Measurements from ENCODE around the gene GALNT1. TPM values are rescaled to one million over a fixed set of nuclear protein-coding genes. Genes with fewer than 3 reads are reported as not detected.

Gene GALNT1
- total RNA-seq, 1 experiment from 2014 or later: 105 TPM

- no peaks in the 10 kb centered on the region for H3K36me3 Mint-ChIP-seq (ENCODE audit: insufficient read depth, unreplicated experiment)
- no peaks in the 10 kb centered on the region for H3K9me3 Mint-ChIP-seq (ENCODE audit: low read depth, unreplicated experiment)
- peaks cover 9% of the 10 kb centered on the region for H3K4me1 Mint-ChIP-seq (ENCODE audit: low read depth, unreplicated experiment)
- no peak for TF ChIP-seq CTCF (IDR thresholded peaks at IDR 0.05; ENCODE audit: unreplicated experiment)
- DNase-seq: no peak
- BruUV-seq (replicated peaks): no TSS peak
- CTCF ChIA-PET: interaction anchor here (0.6 to 0.7 kb wide), 2 partner anchors 121 to 230 kb away, joined by 3 read pairs; no protein-coding TSS in a partner anchor
- no peak overlapping the region for H3K27ac Mint-ChIP-seq (ENCODE audit: unreplicated experiment)
- no peaks in the 10 kb centered on the region for H3K27me3 Mint-ChIP-seq (ENCODE audit: unreplicated experiment)
- intact Hi-C loops (cut with micrococcal nuclease; ENCODE audit: unreplicated experiment): no loop called here
- H3K4me3 Mint-ChIP-seq (ENCODE audit: low read depth, unreplicated experiment): no peak overlapping the region
Measured at GRCh38 chr18:35683021-35683420, 101.5 kb downstream of the GALNT1 start.

GRCh38 chr18:35688757-35689156, 107.2 kb downstream of the GALNT1 start:
- CTCF ChIA-PET: no interaction called here

DNA sequence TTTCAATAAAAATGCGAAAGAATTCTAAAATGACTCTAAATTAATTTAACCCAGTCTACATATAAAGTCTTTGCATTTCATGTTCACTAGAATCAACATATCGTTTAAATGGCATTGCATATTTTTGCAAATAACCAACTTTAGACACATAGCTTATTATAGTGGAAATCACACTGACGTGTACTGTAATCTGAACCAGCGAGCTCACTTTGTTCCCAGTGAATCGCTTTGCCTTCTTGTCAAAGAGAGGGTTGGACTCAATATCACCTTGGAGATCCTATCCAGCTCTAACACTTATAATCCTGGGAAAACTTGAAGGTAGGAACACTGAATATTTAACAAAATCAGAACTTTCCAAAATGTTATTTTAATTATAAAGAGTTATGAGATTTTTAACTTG, 108.2 kb downstream of the GALNT1 start:
- Mint-ChIP-seq H3K4me1 (ENCODE audit: low read depth, unreplicated experiment) (peaks cover 7% of the 10 kb centered on the region), H3K27me3 (ENCODE audit: unreplicated experiment) (no peaks in the 10 kb centered on the region), H3K36me3 (ENCODE audit: insufficient read depth, unreplicated experiment) (no peaks in the 10 kb centered on the region), H3K27ac (ENCODE audit: unreplicated experiment) (no peak overlapping the region), H3K4me3 (ENCODE audit: low read depth, unreplicated experiment) (no peak overlapping the region), H3K9me3 (ENCODE audit: low read depth, unreplicated experiment) (no peaks in the 10 kb centered on the region)
- CTCF ChIA-PET: no interaction called here
- BruUV-seq (replicated peaks): no TSS peak
- TF ChIP-seq CTCF (IDR thresholded peaks at IDR 0.05; ENCODE audit: unreplicated experiment): no peak
- intact Hi-C loops (cut with micrococcal nuclease; ENCODE audit: unreplicated experiment): no loop called here
- DNase-seq: no peak

More at GRCh38 chr18:35688757-35689156, 107.2 kb downstream of the GALNT1 start:
- no TSS peak for BruUV-seq (replicated peaks)
- H3K27ac Mint-ChIP-seq (ENCODE audit: unreplicated experiment): no peak overlapping the region
- H3K9me3 Mint-ChIP-seq (ENCODE audit: low read depth, unreplicated experiment): no peaks in the 10 kb centered on the region
- H3K4me1 Mint-ChIP-seq (ENCODE audit: low read depth, unreplicated experiment): peaks cover 7% of the 10 kb centered on the region
- H3K27me3 Mint-ChIP-seq (ENCODE audit: unreplicated experiment): no peaks in the 10 kb centered on the region
- DNase-seq: no peak
- TF ChIP-seq CTCF (IDR thresholded peaks at IDR 0.05; ENCODE audit: unreplicated experiment): no peak
- no peaks in the 10 kb centered on the region for H3K36me3 Mint-ChIP-seq (ENCODE audit: insufficient read depth, unreplicated experiment)
- intact Hi-C loops (cut with micrococcal nuclease; ENCODE audit: unreplicated experiment): no loop called here
- H3K4me3 Mint-ChIP-seq (ENCODE audit: low read depth, unreplicated experiment): no peak overlapping the region

GRCh38 chr18:35691625-35692024, 110.1 kb downstream of the GALNT1 start:
- BruUV-seq (replicated peaks): no TSS peak
- peaks cover 7% of the 10 kb centered on the region for H3K4me1 Mint-ChIP-seq (ENCODE audit: low read depth, unreplicated experiment)
- no peak overlapping the region for H3K4me3 Mint-ChIP-seq (ENCODE audit: low read depth, unreplicated experiment)
- H3K27ac Mint-ChIP-seq (ENCODE audit: unreplicated experiment): no peak overlapping the region
- H3K9me3 Mint-ChIP-seq (ENCODE audit: low read depth, unreplicated experiment): no peaks in the 10 kb centered on the region
- DNase-seq: no peak
- no peaks in the 10 kb centered on the region for H3K36me3 Mint-ChIP-seq (ENCODE audit: insufficient read depth, unreplicated experiment)
- intact Hi-C loops (cut with micrococcal nuclease; ENCODE audit: unreplicated experiment): no loop called here
- CTCF ChIA-PET: interaction anchor here (1.3 kb wide), 1 partner anchor 11 kb away, joined by 3 read pairs; no protein-coding TSS in a partner anchor
- no peaks in the 10 kb centered on the region for H3K27me3 Mint-ChIP-seq (ENCODE audit: unreplicated experiment)
- no peak for TF ChIP-seq CTCF (IDR thresholded peaks at IDR 0.05; ENCODE audit: unreplicated experiment)
